Glomerular endothelial cell (primary cell): ENCODE measurements around the gene MRTFA. TPM values are rescaled to one million over a fixed set of nuclear protein-coding genes. Genes with fewer than 3 reads are reported as not detected.

Experiments
- DNase-seq: peaks from one replicate; pipeline ENCODE4 v3.0.0-alpha.2; 2011; ENCODE audit warnings: low read depth, low spot score; ENCODE audit errors: extremely low read depth
- total RNA-seq: library from RNA; depleted of rRNA; stranded (reverse); fragments of >200 nt; gene quantifications from 2 replicates; pipeline ENCODE4 v1.2.3, GENCODE V29; 2015

Gene MRTFA
- total RNA-seq, 1 donor from 2014 or later, result 91.6 TPM

DNA sequence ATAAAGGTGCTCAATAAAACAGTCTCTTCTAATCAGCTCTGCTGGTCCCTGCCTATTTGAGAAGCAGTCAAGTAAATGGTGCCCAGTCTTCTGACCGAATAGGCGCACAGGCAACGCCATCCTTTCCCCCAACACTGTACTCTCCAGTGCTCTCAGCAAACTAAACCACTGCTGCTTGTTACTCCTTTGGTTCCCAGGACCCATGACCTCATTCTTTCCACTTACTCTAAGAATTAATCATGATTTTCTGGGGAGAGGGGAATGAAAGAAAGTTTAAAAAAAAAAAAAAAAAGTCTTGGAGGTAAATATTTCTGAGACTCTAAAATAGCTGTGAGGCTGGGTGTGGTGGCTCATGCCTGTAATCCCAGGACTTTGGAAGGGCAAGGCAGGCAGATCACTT, 202.4 kb downstream of the MRTFA start:
- DNase-seq, result no peak

DNA sequence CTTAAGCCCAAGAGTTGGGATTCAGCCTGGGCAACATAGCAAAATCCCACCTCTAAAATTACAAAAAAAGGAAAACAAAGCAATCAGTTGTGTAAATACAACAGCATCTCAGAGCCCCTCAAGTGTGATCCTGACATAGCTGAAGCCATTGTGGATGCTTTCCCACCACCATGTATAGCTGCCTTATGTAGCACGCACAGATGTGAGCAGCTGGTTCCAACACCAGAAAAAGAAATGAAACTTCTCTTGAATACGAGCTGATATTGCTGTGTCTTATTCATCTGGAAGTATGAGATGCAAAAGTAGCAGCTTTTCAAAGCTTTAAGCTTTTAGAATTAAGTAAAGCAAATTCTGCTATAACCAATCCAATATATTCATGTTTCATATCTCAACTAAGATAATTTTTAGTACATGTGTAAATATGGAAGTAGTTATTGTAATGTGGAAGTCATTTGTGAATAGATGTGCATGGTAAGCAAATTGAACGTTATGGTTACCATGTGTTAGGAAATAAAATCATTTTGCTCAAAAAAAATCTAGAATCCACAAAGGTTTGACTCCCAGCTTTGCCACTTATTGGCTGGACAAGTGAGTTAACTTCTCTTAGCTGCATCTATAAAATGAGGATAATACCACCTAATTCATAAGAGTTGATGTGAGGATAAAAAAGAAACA, 203.0 kb downstream of the MRTFA start:
- DNase-seq, result no peak

DNA sequence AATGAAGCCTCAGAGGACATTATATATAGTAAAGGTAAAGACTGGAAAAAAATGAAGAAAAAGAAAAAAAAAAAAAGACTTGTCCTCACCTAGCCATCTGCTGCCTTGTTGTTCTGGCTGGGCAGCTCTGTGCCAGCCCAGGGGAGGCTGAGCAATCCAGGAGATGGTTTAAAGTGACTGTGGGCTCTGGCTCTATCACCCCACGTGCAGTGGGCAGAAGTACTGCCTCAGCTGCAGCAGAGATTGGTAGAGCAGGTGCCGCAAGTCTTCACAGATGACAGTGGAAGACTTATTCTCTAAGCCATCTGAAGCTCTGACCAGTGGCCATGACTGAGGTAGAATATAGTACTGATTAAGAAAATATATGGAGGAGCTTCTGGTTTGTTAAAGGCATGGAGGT, 203.9 kb downstream of the MRTFA start:
- DNase-seq, result no peak

DNA sequence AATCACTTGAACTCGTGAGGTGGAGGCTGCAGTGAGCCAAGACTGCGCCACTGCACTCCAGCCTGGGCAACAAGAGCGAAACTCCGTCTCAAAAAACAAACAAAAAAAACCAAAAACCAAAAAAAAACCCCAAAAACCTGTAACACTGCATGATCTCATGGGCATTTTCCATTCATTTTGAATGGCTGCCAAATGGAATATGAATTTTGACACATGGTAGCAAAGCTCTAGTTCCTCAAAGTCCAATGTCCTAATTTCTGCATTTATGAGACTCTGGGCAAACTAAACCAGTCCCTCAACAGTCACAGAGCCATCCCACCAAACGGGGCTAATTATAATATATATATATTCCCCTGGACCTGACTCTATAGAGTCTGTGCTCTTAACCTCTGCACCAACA, 204.4 kb downstream of the MRTFA start:
- no peak for DNase-seq

DNA sequence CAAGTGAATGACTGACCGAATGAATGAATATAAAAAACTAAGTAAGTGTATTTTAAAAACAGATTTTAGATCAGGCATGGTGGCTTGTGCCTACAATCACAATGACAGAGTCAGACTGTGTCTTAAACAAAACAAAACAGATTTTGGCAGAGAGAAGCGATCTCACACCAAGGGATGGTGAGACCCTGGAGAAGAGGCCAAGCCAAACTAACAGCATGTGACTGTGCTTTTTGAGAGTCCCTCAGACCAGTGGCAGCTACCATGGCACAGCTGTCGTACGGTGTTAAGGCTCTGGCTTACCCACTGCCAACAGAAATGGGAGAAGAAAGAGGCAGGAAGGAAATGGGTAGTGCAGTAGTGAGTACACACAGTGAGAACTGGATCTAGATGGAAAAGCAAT, 205.5 kb downstream of the MRTFA start:
- DNase-seq, result no peak

DNA sequence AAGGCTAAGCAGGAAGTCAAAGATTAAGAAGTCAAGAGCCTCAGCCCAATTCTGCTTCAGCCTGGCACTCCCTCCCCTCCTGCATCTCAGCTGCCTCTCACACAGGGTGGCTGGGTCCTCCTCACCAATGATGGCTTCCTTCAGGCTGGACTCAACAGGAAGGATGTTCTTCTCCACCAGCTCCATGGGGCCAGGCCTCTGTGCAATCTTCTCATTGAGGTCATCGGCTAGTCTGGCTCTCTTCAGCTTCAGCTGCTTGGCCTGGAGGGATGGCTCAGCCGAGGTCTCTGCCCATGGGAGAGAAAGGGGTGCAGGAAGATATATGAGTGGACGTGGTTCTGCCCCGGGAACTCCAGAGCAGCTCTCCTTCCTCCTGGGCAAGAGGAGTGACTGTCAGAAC, 207.0 kb downstream of the MRTFA start:
- DNase-seq, result no peak

DNA sequence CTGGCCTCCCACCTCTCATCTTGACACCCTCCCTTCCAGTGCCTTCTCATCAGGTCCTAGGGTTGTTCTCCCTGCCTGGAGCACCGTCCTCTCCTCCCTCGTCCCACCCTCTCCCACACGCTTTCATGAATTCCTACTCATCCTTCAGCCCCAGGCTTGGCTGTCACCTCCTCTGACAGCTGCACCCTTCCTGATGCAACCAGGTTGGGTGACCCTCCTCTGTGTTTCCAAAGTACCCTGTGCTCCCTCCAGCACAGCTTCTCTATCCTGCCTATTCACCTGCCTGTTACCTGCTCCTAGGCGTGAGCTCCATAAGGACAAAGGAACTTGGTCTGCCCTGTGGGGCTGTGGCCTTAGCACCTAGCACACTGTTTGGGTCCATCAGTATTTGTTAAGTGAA, 207.7 kb downstream of the MRTFA start:
- DNase-seq, result no peak

DNA sequence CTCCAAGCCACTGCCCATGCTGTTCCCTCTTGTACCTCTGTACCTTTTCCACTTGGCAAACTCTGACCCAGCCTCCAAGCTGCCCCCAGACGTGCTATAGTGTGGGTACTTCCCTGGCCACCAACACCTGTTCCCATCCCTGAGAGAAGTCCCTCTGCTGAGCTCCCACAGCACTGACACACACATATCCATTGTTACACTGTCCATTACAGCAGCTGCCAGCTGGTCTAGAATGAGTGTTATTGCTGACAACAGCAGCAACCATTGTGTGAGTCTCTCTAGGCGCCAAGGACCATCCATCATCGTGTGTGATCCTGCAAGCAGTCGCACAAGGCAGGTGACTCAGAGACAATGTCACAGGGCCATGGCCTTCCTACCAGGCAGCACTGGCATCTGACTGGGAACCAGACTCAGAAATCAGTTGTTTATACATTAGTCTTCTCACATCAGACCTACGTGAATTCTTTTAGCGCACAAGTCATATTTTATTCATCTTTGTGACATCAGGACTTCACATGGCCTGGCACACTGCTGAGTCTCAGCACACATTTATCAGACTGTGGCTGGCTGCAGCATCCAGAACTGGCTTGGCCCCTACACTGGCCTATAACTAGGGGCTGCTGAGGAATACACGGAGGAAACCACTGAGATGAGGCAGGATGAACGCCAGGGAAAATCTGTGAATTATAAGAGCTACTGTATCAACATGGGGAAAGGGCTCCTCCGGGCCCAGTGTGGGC, 209.8 kb downstream of the MRTFA start:
- peak; percentile 23 for DNase-seq

DNA sequence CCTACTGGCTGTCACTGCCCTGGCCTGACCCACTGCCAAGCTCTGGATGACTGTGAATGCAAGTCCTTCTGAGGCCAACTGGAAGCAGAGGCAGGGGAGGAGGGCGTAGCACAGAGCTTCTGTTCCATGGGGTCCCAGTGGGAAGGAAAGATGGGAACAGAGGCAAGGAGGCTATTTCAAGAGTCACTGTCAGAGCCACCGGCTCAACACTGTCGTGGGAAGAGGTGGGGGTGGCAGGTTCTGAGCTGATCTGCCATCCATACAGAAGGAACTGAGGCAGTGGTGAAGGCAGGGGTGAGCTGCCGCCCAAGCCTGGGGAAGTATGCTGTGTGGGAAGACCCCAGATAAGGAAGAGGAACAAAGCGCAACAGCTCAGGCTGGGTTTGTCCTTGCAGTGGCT, 211.4 kb downstream of the MRTFA start:
- no peak for DNase-seq

DNA sequence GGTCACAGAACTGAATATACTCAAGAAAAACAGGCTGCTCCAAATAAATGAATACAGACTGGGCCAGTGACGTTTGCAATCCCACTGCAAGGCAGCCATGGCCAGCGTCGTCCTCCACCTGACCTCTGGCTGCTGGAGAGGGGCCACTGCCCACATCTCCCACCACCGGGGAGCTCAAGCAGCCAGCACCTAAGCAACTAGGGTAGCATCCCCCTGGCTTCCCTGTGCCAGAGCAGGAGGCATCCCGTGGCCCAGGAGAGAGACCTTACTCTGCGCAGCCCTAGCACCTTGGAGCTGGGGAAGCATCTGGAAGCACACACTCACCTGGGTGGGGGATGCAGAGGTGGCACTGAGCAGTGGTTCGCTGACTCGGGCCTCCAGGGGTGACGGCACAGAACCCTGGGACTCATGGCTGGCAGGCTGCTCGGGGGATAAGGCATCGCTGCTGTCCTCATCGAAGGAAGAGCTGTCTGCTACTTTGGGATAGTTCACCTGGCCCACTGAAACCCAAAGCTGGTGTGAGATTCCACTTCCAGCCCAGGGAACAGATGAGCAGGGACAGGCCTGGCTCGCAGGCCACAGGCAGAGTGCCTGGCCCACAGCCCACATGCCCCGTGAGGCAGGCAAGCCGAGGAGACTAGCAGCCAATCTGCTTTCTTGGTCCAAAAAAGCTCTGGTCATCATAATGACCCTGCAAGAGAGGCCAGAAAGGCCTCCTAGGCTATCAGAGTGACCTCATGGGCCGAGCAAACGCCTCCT, 212.5 kb downstream of the MRTFA start:
- DNase-seq, result no peak

DNA sequence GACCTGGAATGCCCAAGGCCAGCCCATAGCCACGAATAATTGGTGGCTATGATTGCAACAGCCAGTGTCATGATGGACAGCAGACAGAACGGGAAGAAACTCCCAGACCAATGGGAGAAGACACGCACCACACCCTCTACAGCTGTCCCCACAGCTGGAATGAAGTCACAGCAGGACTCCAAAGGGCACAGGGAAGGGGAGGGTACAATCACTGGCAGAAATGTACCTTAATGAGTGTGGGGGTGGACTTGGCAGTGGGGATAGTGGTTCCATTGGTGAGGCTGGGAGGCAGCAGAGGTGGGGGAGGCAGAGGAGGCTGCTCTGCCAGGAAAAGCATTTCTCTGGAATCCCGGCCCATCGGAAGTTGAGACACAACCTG, 213.2 kb downstream of the MRTFA start:
- no peak for DNase-seq

DNA sequence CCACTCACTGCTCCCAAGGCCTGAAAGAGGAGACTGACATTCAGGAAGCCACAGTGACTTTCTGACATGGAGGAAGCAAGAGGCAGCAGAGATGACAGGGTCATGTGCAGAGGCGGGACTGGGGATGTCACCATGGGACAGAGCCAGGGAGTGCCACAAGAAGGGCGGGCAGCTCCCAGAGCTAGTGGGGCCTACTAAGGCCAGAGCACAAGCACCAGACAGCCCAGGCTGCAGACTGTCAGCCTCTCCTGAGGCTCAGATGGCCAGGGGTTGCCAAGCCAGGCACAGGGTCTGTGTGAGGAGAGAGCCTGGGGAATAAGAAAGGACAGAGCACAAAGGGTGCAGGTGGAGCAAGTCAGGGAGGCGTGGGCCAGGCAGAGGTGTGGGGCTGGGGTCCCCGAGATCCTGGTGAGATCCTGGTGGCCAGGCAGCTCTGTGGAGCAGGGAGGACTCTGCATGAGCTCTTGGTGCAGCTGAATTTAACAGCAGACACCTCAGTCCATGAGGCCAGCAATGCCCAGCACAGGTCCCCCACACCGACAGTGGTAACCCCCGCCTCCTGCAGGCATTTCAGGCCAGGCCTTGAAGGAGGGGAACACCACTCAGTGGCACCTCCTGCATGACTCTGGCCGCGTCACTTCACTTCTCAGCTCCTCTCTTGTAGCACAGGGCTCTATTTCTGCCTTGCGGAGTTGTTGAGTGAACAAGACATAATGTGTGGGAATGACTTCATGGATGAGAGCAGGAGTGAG, 213.8 kb downstream of the MRTFA start:
- DNase-seq, result no peak

DNA sequence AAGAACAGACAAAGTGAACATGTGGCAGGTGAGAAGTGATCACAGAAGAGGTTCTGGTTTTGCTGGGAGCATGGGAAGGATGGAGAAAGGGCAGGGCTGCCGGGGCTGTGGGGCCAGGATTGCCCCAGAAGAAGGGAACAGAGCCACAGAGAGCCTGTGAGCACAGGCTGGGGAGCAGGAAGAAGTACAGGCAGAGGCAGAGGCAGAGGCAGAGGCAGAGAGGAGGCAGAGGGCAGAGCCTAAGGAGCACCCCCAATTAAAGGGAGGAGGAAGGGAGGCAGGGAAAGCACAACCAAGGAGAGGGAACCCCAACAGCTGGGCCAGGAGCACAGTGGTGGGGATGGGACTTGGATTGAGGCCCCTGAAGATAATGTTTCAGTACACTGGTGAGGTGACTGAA, 214.6 kb downstream of the MRTFA start:
- no peak for DNase-seq

DNA sequence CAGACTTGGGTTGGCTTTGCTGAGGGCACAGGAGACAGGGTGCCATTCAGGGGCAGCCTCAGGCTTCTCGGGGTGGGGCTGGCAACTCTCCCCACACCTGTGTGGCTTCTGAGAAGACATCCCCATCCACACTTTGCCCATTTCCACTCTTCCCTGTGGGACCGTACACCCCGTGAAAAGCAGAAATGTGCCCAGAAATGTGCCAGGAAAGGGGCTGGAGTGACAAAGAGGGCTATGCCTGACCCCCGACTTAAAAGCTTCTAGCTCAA, 215.5 kb downstream of the MRTFA start:
- DNase-seq, result no peak

DNA sequence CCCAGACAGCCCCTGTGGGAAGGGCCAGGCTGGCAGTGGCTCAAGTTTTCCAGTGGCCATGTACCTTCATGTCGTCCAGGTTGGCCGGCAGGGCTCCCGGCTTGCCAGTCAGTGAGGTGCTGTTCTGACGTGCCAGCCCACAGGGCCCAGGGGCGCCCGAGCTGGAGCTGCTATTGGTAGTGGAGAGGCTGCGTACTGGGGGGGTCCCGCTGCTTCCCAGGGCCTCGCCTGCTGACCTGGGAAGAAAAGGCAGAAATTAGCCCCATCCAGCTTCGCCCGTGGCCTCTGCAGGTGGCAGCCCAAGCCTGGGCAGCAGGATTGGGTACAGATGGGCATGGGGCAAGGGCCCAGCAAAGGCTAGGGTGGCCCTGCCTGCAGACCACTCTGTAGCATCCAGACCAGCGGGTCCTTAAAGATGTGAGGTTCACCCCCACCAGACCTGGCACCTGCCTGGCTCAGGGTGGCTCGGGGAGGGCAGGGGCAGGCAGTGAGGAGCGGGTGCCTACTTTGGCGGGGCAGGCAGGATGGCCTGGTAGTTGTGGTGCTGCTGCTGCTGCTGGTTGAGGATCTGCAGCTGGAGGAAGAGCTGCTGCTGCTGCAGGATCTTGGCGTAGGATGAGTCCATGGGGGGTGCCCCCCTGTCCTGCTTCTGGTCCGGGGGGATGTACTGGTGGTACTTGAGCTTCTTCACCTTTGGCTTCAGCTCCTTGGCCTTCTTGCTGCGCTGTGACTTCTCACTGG, 216.0 kb downstream of the MRTFA start:
- no peak for DNase-seq

DNA sequence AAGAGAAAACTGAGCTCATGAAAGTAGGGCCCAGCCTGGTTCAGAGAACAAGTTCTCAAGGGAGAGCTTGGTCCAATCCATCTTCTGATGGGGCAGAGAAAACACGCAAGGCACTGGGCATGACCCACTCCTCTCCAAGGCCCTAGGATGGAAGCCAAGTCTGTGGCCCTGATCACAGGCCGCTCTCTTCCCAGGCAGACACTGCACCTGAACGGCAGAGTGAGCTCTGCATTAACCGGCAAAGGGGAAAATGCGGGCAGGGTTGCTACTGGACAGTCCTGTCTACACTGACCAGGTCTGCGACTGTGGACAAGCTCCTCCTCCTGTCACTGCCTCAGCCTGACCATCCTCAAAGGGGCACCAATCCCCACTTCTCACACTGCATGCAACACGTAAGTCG, 216.8 kb downstream of the MRTFA start:
- no peak for DNase-seq

DNA sequence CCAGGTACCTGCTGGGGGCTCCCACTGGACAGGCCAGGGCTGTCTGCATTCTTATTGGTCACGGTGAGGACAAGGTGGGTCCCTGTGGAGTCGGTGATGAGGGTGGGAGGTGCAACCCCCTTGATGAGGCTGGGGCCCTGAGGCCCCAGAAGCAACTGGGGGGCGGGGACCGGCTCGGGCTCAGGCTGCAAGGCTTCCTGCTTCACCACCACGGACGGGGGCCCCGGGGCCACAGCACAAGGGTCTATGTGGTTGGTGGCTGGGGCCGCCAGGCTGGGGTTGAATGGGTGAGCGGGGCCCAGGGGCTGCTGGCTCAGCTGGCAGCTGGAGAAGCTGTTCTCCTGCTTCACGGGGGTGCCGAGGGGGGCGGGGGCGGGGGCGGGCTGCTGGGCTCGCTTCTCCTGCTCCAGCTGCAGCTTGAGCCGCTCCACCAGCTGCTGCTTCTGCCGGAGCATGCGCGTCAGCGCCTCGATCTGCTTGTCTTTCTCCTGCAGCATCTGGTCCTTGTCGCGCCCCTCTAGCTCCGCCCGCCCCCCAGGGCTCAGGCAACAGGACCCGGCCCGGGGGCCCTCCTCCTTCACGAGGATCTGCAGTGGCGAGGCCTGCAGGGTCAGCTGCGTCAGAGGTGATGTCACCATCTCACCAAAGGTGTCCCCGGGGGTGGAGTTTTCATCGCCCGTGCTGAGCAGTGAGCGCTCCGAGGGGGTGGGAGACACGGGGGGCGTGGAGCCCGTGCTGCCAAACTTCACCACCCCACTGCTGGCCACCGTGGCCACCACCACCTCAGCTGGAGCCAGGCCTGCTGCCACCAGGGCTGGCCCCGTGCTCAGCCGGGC, 217.9 kb downstream of the MRTFA start:
- DNase-seq, result no peak

DNA sequence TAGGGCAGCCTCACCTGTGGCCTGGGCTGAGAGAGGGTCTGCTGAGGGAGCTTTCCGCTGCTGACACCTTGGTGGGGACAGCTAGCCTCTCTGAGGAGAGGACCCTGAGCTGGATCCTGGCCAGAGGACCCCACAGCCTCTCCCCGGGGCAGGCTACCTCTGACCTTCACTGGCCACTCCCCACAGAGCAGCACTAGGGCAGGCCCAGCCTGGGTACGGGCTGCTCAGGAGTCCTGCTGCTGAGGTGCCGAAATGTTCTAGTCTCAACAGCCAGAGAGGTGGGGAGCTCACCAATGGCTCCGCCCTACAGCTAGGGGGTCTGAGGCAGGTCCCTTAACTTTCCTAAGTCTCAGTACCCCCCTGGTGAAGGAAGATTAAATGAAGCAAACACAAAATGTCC, 218.6 kb downstream of the MRTFA start:
- no peak for DNase-seq

DNA sequence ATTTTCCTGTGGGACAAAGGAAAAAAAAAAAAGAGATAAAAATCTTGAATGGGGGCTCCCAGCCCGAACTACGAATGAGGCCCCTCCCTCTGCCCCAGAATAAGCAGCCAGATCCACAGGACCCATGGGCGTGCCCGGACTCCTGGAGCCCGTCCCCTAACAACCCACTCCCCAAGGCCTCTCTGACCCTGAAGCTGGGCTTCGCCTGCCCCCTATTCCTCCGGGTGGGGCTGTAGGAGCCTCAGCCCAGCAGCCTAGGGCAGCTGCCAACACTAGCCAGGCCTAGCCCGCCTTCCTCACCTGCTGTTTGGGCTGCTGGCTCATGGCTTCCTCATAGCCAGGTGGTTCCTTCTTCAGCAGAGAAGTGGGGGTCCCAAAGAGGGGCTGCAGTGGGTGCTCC, 219.5 kb downstream of the MRTFA start:
- no peak for DNase-seq

DNA sequence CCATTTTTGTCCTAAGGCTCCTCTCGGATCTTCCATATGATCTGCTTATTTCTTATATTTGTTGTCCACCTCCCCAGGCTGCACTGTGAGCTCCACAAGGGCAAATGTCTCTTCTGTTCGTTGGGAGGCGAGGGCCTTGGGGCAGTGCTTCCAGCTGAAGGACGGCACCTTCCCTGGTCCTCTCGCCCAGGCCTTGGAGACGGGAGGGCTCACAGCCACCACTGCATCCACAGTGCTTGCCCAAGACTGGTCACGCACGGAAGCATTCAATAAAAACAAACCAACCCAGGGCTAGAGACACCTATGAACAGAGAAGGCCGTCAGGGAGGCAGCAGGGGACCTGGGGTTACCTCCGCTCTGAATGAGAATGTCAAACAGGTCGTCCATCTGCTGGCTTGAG, 219.9 kb downstream of the MRTFA start:
- DNase-seq, result no peak
